Loucy (cell line): ENCODE measurements around the gene WDR75.
"Not testable (repeated sequence)": the region's sequence is repeated elsewhere in the genome, so short reads cannot be mapped to it uniquely, and the experiment has no call there.

Experiments
- H2AFZ ChIP-seq: fragments of 200-600 bp; sonication (generic); 2 replicates; pipeline ENCODE4 v1.6.0; 2016; ENCODE audit warnings: antibody characterized with exemption, mild to moderate bottlenecking, low read length, moderate library complexity
- H3F3A ChIP-seq: fragments of 200-600 bp; 2 replicates; pipeline ENCODE4 v1.6.0; 2016; ENCODE audit warnings: antibody characterized with exemption, low read depth, mild to moderate bottlenecking
- H3K27me3 ChIP-seq: fragments of 200-600 bp; sonication (generic); 2 replicates; pipeline ENCODE4 v1.6.1; 2014; ENCODE audit warnings: low read length, mild to moderate bottlenecking; ENCODE audit not compliant: insufficient read depth, poor library complexity, severe bottlenecking
- H3K36me3 ChIP-seq: fragments of 200-600 bp; sonication (generic); 2 replicates; pipeline ENCODE4 v1.6.1; 2016; ENCODE audit warnings: low read length; ENCODE audit not compliant: insufficient read depth
- H3K4me1 ChIP-seq: fragments of 200-600 bp; sonication (generic); 2 replicates; pipeline ENCODE4 v1.5.1; 2014; ENCODE audit warnings: low read length, mild to moderate bottlenecking; ENCODE audit not compliant: insufficient read depth, poor library complexity, severe bottlenecking
- H3K4me2 ChIP-seq: fragments of 200-600 bp; sonication (generic); 2 replicates; pipeline ENCODE4 v1.6.0; 2014; ENCODE audit warnings: antibody characterized with exemption, low read length, low read depth, mild to moderate bottlenecking; ENCODE audit not compliant: poor library complexity, severe bottlenecking
- H3K4me3 ChIP-seq: fragments of 200-600 bp; sonication (generic); 2 replicates; pipeline ENCODE4 v1.5.1; 2014; ENCODE audit warnings: low read length, mild to moderate bottlenecking, mixed read lengths; ENCODE audit not compliant: poor library complexity, severe bottlenecking
- H3K79me2 ChIP-seq: fragments of 200-600 bp; sonication (generic); 2 replicates; pipeline ENCODE4 v1.6.1; 2014; ENCODE audit warnings: low read length; ENCODE audit not compliant: insufficient read depth
- H3K9ac ChIP-seq: fragments of 200-600 bp; sonication (generic); 2 replicates; pipeline ENCODE4 v1.6.0; 2014; ENCODE audit warnings: mild to moderate bottlenecking, low read depth, low read length, moderate library complexity; ENCODE audit not compliant: poor library complexity, severe bottlenecking
- H3K9me2 ChIP-seq: fragments of 200-600 bp; sonication (generic); replicated peaks from 2 replicates; pipeline ENCODE4 v1.6.1; 2016; ENCODE audit warnings: low read depth, low read length, mixed read lengths
- H3K9me3 ChIP-seq: fragments of 200-600 bp; sonication (generic); 2 replicates; pipeline ENCODE4 v1.6.1; 2014; ENCODE audit warnings: mild to moderate bottlenecking, antibody characterized with exemption, low read length, low read depth; ENCODE audit not compliant: insufficient read depth
- H4K20me1 ChIP-seq: fragments of 200-600 bp; sonication (generic); 2 replicates; pipeline ENCODE4 v1.6.0; 2014; ENCODE audit warnings: antibody characterized with exemption, low read length, mild to moderate bottlenecking; ENCODE audit not compliant: insufficient read depth, poor library complexity, severe bottlenecking
- EZH2phosphoT487 ChIP-seq: fragments of 200-600 bp; IDR thresholded peaks from 2 replicates; pipeline ENCODE4 v1.6.1; 2018; ENCODE audit warnings: antibody characterized with exemption, mild to moderate bottlenecking, moderate library complexity, borderline replicate concordance
- TF ChIP-seq, protein P1 (sequence below): fragments of 200-600 bp; sonication (generic); conservative IDR thresholded peaks from 2 replicates; pipeline ENCODE4 v1.5.1; 2014; ENCODE audit warnings: mild to moderate bottlenecking, antibody characterized with exemption, low read length

Gene WDR75

DNA sequence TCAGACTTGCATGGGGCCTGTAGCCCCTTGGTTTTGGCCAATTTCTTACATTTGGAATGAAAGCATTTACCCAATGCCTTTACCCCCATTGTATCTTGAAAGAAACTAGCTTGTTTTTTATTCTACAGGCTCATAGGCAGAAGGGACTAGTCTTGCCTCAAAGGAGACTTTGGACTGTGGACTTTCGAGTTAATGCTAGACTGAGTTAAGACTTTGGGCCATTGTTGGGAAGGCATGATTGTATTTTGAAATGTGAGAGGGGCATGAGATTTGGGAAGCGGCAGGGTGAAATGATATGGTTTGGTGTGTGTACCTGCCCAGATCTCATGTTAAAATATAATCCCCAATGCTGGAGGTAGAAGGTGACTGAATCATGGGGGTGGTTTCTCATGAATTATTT lies 13.4 kb upstream of the WDR75 start:
- H4K20me1 ChIP-seq: no peaks in the 10 kb centered on the region
- H3F3A ChIP-seq: no peaks in the 10 kb centered on the region
- no peaks in the 10 kb centered on the region for H3K9me2 ChIP-seq
- no peaks in the 10 kb centered on the region for H3K27me3 ChIP-seq
- no peaks in the 10 kb centered on the region for H3K36me3 ChIP-seq
- H3K4me3 ChIP-seq: no peak overlapping the region
- H3K79me2 ChIP-seq: no peaks in the 10 kb centered on the region
- H3K9ac ChIP-seq: no peak overlapping the region
- H3K4me2 ChIP-seq: no peak overlapping the region
- peaks cover 7% of the 10 kb centered on the region for H3K4me1 ChIP-seq
- TF ChIP-seq, protein P1, sequence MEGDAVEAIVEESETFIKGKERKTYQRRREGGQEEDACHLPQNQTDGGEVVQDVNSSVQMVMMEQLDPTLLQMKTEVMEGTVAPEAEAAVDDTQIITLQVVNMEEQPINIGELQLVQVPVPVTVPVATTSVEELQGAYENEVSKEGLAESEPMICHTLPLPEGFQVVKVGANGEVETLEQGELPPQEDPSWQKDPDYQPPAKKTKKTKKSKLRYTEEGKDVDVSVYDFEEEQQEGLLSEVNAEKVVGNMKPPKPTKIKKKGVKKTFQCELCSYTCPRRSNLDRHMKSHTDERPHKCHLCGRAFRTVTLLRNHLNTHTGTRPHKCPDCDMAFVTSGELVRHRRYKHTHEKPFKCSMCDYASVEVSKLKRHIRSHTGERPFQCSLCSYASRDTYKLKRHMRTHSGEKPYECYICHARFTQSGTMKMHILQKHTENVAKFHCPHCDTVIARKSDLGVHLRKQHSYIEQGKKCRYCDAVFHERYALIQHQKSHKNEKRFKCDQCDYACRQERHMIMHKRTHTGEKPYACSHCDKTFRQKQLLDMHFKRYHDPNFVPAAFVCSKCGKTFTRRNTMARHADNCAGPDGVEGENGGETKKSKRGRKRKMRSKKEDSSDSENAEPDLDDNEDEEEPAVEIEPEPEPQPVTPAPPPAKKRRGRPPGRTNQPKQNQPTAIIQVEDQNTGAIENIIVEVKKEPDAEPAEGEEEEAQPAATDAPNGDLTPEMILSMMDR: no peak
- no peak for TF ChIP-seq EZH2phosphoT487
- H3K9me3 ChIP-seq: no peaks in the 10 kb centered on the region
- H2AFZ ChIP-seq: no peak overlapping the region

DNA sequence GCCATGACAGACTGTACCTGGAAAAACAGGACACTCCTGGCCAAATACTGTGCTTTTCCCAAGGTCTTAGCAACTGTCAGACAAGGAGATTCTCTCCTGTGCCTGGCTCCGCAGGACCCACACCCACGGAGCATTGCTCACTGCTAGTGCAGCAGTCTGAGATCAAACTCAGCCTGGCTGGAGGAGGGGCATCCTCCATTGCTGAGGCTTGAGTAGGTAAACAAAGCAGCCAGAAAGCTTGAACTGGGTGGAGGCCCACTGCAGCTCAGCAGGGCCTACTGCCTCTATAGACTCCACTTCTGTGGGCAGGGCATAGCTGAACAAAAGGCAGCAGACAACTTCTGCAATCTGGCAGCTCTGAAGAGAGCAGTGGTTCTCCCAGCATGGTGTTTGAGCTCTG lies 10.8 kb upstream of the WDR75 start:
- not testable (repeated sequence) for H3K9me2 ChIP-seq, H3K4me1 ChIP-seq, H2AFZ ChIP-seq, H3K4me2 ChIP-seq, H3K79me2 ChIP-seq, H3F3A ChIP-seq, H3K27me3 ChIP-seq, H3K36me3 ChIP-seq, H3K4me3 ChIP-seq, H3K9me3 ChIP-seq, H4K20me1 ChIP-seq, H3K9ac ChIP-seq

DNA sequence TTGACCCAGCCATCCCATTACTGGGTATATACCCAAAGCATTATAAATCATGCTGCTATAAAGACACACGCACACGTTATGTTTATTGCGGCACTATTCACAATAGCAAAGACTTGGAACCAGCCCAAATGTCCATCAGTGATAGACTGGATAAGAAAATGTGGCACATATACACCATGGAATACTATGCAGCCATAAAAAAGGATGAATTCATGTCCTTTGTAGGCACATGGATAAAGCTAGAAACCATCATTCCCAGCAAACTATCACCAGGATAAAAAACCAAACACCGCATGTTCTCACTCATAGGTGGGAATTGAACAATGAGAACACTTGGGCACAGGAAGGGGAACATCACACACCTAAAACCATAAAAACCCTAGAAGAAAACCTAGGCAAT lies 5.5 kb upstream of the WDR75 start:
- H3K4me2 ChIP-seq, H3K27me3 ChIP-seq, H3K79me2 ChIP-seq, H3F3A ChIP-seq, H2AFZ ChIP-seq, H3K9ac ChIP-seq, H3K4me3 ChIP-seq, H3K36me3 ChIP-seq, H4K20me1 ChIP-seq, H3K9me3 ChIP-seq, H3K4me1 ChIP-seq, H3K9me2 ChIP-seq: not testable (repeated sequence)

DNA sequence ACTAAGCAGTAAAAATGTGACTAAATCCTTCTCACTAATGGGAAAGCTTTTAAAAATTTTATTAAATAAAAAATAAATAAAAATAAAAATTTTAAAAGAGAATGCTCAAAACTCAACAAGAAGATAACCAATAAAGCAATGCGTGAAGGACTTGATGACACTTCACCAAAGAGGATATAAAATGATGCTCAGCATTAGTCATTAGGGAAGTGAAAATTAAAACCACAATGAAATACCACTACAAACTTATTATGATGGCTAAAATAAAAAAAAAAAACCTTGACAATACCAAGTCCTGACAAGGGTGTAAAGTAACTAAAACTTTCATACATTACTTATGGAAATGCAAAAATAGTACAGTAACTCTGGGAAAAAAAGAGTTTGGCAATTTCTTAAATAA lies 3.3 kb upstream of the WDR75 start:
- TF ChIP-seq EZH2phosphoT487: no peak
- TF ChIP-seq, protein P1: no peak
- no peaks in the 10 kb centered on the region for H3K36me3 ChIP-seq
- H3K4me1 ChIP-seq: peaks cover 12% of the 10 kb centered on the region
- no peaks in the 10 kb centered on the region for H3K9me2 ChIP-seq
- no peaks in the 10 kb centered on the region for H3K27me3 ChIP-seq
- no peak overlapping the region for H3K9ac ChIP-seq
- peaks cover 16% of the 10 kb centered on the region for H3K79me2 ChIP-seq
- H3F3A ChIP-seq: no peaks in the 10 kb centered on the region
- no peak overlapping the region for H2AFZ ChIP-seq
- no peaks in the 10 kb centered on the region for H3K9me3 ChIP-seq
- peaks cover 15% of the 10 kb centered on the region for H4K20me1 ChIP-seq
- no peak overlapping the region for H3K4me3 ChIP-seq
- no peak overlapping the region for H3K4me2 ChIP-seq
